ENCODE data around the gene DRAXIN.

The DRAXIN gene

DNA sequence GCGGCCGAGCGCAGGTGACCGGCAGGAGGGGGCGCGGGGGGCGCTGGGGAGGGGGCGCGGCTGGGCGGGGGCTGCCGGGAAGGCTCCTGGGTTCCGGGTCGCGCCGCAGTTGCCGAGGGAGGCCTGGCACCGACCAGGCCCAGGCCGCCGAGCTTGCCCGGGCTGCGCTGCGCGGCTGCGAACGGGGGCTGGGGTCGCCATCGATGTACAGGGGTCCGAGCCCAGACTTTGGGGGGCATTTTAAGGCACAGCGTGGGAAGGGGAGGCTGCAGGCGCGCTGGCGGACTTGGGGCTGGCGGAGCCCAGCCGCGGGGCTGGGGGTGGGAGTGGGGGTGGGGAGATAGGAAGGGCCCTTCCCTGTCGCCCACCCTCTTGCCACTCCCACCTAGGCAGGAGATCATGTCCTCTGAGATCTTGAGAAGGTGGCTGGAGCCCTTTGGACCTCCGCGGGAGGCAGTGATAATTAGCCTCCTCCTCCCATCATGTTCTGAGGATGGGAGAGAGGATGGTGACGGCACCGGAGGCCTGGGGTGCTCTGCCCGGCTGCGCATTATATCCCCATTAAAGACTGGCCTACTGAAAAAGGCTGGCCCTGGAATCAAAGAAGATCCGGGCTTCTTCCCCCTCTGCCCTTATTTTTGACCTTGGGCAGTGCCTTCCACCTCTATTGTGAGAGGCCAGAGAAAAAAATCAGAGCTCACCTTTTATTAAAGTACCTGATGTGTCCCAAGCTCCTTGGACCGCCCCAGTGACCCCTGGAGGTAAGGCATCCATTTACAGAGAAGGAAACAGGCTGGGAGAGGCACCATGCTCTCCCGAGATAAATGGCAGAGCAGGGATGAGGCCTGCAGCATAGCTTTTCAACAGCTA is 36.3 kb upstream of the DRAXIN start:
- DNase-seq (ENCODE audit: low read depth in 3 of 3) = no peak

DNA sequence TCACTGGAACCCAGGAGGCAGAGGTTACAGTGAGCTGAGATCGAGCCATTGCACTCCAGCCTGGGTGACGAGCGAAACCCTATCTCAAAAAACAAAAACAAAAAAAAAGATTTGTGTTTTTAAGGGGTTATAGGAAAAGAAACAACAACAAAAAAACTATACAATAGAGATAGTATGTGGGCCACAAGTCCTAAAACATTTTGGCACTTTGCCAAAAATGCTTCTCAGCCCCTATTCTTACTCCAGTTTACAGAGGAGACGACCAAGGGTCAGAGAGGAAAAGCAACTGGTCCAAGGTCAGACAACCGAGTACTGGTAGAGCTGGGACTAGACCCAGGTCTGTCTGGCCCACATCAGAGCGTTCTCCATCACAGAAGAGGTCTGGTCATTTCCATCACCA is 33.9 kb upstream of the DRAXIN start:
- DNase-seq (ENCODE audit: low read depth in 3 of 3) = no peak

DNA sequence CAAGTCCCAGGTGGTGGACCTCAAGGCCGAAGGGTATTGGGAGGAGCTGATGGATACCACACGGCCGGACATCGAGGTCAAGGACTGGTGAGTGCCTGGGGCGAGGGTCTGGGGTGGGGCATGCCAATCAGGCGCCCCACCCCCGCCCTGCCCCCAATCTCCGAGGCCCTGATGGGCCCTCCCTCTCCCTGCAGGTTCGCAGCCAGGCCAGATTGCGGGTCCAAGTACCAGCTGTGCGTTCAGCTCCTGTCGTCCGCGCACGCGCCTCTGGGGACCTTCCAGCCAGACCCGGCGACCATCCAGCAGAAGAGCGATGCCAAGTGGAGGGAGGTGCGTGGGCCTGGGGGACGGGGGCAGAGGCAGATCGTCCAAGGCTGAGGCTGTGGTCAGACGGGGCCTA is 33.0 kb upstream of the DRAXIN start:
- DNase-seq (ENCODE audit: low read depth in 3 of 3) = no peak

DNA sequence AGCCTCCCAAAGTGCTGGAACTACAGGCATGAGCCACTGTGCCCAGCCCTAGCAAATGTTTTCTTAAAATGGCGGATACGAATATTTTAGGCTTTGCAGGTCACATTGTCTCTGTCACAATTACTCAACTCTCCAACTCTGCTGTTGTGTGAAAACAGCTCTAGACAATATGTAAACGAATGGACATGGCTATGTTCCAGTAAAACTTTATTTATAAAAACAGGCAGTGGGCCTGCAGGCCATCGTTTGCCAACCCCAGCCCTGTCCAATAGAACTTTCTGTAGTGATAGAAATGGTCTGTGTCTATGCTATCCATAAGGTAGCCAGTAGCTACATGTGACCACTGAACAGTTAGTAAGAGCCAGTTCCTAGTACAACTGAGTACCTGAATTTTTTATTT is 31.8 kb upstream of the DRAXIN start:
- no peak for DNase-seq (ENCODE audit: low read depth in 3 of 3)

DNA sequence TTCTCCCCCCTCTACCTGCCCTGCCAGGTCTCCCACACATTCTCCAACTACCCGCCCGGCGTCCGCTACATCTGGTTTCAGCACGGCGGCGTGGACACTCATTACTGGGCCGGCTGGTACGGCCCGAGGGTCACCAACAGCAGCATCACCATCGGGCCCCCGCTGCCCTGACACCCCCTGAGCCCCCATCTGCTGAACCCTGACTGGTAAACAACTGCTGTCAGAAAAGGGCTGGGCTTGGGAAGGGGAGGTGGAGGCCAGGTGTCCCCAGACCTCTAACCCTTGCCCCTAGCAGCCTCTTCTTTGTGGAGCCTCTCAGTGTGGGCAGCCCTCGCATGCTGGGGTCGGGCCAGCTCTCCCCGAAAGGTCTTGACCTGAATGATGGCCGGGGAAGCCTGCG is 30.4 kb upstream of the DRAXIN start:
- no peak for DNase-seq (ENCODE audit: low read depth in 3 of 3)

DNA sequence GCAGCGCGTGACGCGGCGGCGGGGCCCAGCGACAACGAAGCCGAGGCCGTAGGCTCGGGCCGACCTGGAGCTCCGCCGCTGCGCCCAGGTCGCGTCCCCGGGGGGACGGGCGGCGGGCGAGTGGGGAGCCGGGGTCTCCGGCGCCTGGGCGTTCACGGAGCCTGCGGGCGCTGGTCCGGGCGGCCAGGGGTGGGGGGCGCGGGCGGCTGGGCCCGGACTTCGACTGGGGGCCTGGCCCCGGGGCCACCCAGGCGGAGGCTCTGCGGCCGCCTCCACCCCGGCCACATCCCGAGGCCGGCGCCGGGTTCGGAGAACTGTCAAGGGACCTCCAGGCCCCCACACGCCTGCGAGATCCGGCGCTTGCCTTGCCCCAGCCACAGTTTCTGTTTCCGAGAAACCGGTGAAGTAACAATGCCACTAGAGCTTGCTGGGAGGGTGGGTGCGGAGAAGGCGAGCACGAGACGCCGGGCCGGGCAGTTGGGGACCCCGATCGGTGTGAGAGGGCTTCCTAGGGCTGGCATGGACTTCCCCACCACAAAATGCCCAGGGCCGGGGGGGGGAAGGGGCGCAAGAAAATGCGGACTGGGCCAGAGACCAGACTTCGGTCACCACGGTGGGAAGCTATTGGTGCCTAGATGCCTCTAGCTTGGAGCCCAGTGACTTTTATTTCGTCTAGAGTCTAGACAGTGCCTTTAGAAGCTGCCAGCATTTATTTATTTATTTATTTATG is 27.0 kb upstream of the DRAXIN start:
- DNase-seq (ENCODE audit: low read depth in 3 of 3) = peak in 1 of 3 experiments; percentile 47

DNA sequence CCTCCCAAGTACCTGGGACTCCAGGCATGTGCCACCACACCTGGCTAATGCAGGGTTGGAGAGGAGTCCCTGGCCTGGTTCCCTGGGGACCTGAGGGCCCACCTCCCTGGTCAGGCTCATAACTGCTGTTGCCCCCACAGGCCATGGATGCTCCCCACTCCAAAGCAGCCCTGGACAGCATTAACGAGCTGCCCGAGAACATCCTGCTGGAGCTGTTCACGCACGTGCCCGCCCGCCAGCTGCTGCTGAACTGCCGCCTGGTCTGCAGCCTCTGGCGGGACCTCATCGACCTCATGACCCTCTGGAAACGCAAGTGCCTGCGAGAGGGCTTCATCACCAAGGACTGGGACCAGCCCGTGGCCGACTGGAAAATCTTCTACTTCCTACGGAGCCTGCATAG is 23.0 kb upstream of the DRAXIN start:
- no peak for DNase-seq (ENCODE audit: low read depth in 3 of 3)

DNA sequence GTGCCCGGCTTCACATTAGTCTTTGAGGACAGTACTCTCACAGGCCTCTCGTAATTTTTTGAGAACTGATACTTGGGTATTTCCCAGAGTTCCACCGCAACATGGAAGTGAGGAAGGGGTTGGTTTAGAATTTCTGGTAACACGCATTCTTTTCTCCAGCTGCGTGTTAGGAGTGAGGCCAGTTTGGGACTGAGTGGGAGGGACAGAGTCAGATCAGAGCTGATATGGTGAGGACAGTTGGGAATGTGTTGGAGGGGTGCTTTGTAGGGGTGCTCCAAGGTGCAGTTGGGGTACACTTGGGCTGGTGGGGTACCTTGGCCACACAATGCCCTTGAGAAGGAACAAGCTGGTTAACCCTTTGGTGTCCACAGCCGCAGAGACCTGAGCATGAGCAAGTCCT is 20.8 kb upstream of the DRAXIN start:
- no peak for DNase-seq (ENCODE audit: low read depth in 3 of 3)

DNA sequence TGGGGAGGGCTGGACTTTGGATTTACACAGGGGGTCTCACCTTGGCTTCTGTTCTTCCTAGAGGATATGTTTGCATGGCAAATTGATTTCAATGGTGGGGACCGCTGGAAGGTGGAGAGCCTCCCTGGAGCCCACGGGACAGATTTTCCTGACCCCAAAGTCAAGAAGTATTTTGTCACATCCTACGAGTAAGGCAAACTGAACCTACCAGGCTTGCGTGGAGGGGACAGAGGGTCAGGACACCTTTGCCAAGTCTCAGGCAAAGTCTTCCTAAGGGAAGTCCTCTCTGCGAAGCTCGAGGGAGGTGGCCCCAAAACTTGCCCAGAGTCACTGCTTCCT is 20.3 kb upstream of the DRAXIN start:
- no peak for DNase-seq (ENCODE audit: low read depth in 3 of 3)

DNA sequence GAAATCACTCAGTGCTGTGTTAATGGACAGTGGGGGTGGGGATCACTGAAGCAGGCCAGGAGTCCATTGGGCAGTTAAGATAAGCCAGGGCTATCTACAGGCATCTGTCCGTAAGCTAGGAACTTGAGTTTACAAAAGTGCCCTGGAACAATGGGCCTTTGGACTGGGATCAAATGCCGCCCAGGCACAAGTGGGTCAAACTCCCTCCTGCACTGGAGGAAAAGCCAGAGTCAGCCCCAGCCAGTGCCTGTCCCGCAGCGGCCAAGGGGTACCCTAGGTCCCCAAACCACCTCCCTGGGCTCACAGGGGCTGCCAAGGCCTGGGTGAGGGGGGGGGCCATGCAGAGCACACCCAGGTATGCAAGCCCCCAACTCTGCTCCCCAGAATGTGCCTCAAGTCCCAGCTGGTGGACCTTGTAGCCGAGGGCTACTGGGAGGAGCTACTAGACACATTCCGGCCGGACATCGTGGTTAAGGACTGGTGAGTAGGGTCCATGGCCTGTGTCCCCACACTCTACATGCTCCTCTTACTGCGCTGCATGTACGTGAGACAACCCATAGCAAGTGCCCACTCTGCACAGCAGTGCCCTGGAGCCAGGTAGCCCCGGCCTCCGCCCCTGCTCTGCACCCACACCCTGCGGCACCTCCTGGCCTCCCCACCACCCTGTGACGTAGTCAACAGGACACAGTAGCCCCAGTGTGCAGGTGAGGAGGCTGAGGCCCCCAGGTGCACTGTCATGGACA is 19.8 kb upstream of the DRAXIN start:
- DNase-seq (ENCODE audit: low read depth in 3 of 3) = no peak

DNA sequence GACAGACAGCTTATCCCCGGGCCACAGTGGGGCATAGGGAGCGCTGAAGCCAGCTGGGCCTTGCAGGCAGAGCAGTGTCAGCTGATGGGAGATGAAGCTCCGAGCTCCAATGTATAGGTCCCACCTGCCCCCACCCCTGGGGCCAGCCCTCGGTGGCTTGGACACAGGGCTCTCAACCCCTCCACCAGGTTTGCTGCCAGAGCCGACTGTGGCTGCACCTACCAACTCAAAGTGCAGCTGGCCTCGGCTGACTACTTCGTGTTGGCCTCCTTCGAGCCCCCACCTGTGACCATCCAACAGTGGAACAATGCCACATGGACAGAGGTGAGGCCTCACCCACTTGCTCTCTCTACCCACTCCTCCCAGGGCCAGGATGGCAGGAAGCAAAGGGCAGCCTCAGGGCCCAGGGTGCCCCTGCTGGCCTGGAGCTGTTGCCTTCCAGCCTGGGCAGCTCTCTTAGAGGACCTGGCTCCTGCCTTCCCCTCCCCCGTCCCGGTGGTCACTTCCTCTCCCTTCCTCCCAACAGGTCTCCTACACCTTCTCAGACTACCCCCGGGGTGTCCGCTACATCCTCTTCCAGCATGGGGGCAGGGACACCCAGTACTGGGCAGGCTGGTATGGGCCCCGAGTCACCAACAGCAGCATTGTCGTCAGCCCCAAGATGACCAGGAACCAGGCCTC is 18.3 kb upstream of the DRAXIN start:
- no peak for DNase-seq (ENCODE audit: low read depth in 3 of 3)

DNA sequence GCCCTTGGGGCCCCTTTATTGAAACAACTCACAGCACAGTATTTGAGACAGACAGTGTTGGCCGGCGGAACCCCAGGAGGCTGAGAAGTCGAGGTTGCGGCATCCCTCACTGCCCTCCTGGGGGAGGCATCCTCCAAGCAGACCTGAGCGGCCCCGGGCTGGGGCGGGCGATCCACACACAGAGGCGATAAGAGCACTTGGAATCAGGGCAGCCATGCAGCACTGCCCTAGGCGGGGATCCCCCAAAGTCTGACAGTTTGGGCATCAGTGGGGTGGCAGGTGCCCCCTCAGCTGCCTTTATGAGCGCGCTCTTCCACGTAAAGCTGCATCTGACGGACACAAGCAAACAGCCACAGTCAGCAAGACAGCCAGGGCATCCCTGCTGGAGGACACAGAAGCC is 17.0 kb upstream of the DRAXIN start:
- no peak for DNase-seq (ENCODE audit: low read depth in 3 of 3)

DNA sequence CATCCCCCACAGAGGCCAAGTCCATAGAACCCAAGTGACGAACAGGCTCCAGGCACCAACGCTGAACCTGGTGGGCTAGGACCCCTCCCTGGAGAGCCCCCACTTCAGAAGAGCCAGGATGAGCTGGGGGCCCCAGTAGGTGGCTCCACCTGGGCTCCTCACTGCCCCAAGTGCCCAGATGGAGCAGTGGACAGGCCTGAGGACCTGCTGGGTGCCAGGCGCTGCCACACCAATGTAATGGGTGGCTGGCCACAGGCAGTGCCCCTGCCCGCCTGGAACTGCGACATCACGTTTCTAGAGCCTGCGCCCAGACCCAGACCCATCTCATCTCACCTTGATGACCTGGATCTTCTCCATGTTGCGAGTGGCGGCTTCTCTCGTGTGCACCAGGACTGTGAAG is 16.2 kb upstream of the DRAXIN start:
- no peak for DNase-seq (ENCODE audit: low read depth in 3 of 3)

DNA sequence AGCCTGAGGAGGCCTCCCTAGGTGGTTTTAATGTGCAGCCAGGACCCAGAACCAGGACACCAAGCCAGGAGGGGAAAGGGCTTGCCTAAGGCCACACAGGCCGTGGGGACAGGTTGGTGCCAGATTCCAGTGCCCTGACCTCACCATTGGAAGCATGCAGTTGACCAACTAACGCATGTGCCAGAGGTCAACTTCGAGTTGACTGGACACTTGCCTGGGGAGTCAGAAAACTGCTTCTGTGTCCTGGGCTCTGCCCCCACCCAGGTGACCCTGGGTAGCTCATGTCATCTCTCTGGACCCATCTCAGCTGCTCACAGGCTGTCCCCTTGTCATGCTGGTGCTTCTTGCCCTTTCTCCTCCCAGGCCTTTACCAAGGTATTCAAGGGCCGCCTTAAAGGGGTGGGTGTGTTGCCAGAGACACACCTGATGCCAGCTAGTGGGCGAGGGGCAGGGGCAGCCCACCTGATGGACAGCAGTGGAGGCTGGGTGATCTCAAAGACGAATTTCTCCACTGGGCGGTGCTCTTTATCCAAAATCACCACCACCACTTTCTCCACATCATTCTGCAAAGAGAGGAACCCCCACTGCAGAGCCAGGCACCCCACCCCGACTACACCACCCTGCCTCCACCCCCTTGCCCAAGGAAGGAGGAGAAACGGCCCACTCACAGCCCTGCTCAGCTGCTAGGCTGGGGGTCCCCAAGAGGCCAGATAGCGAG is 15.0 kb upstream of the DRAXIN start:
- DNase-seq (ENCODE audit: low read depth in 3 of 3) = no peak

DNA sequence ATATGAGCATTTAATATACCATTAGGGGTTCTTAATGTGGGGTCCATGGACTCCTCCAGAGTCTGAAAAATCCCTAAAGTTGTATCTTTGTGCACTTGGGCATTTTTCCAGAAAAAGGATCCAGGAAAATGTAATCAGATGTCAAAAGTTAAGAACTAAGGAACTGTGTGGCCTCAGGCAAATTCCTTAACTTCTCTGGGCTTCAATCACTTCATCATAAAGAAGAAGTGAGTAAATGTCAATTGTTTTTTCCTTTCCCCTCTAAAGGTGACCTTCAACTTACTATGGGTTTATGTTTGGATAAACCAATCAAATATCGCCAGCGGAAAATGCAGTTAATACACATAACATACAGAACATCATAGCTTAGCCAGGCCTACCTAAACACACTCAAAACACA is 13.1 kb upstream of the DRAXIN start:
- DNase-seq (ENCODE audit: low read depth in 3 of 3) = no peak

DNA sequence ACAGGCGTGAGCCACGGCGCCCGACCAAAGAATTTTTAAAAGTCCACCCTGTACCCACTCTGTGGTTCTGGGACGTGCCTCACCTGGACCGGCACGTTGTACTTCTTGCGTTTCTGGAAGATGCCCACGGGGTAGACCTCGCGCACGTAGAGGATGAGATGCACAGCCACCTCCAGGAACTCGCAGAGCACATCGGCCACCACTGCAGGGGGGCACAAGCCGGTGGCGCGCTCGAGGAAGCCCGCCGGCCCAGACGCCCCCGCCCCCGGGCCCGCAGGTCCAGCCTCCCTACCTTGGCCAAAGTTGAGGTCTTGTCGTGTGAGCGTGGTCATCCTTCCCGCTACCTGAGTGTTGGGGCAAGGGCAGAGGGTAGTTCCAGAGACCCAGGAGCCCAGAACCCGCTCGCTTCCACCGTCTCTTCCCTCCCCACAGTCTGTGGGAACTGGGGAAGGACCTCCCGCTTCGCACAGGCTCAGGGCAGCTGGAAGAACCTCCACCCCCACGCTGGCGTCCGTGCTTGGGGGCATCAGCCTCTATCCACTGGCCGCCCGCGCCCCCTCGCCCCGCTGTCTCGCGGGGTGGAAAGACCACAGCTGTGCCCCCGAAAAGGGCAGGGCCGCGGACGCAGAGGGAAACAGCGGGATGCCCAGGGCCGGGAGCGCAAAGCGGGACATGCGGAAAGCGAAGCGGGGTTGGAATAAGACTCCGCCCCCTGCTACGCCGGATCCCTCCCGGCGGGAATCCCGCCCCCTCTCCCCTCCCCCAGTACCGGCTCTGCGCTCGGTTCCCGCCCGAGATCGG is 11.0 kb upstream of the DRAXIN start:
- DNase-seq (ENCODE audit: low read depth in 3 of 3) = no peak

DNA sequence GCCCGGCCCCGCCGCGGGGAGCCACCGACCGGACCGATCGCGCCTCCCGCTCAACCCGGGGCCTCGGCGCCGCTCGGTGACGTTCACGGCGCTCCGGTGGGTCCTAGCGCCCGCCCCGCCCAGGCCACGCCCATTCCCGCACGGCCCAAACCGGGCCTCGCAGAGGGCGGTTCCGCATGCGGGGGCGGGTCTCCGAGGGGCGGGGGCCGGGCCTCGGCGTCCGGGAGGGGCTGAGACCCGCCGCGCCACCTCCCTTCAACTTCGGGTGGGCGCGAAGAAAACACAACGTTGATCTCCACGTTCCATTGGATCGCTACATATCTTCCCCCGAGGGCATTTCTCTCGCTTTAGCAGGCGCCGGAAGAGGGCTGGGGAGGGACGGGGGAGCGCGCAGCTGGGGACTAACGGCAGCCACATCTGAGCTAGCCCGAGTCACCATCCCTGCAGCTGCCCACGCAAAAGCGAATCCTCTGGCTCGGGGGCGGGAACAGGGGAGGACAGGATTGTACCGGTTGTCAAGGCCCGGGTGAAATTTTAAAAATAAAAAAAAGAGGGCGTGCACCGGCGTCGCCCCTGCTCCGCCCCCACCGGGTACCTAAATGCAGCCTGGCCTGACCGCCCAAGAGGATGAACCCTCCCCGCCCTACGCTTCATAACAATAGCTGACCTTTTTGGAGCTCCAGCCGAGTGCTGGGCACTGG is 10.3 kb upstream of the DRAXIN start, which contains the start of gene MAD2L2:
TSS of gene MAD2L2 (minus strand) at position 78 of the 701 bp plus-strand sequence. CDS start 547 bp downstream, outside the sequence.
- peak; percentile 77 to 91 (median 82) for DNase-seq (ENCODE audit: low read depth in 3 of 3)

DNA sequence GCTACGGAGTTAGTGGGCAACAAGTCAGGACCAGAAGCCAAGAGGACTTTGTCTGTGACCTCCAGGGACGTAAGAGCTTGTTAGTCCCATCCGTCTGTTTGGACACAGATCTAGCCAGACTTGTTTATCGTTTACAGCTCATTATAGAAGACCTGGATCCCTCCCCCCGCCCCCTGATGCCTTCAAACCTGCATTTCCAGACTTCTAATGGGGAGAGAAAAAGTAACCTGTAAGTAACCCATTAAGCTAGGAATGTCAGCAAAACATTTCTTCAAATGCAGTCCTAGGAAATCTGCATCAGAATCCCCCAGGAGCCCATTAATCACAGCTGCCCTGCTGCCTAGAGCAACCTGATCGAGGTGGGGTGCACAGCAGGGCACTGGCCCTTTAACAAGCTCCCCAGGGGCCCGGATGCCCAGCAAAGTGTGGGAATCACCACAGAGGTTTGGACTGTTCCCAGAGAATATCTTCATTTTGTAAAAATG is 9.2 kb upstream of the DRAXIN start:
- DNase-seq (ENCODE audit: low read depth in 3 of 3) = no peak

DNA sequence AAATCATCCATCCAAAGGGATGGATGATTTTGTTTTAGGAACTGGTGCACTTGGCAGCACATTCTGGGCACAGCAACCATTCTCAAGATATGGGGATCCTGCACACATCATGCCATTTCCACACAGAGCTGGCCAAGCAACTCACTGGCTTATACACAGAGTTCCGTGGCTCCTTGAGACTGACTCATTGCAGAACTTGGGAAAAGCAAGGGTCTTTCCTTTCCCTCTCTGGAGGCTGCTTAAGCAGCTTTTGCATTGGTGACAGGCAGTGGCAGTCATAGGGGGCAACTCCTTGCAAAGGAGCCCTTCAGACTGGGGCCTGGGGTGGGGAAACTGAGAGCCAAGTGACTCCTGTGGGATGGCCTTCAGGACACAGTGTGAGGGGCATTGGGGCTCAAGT is 8.7 kb upstream of the DRAXIN start:
- DNase-seq (ENCODE audit: low read depth in 3 of 3) = no peak

DNA sequence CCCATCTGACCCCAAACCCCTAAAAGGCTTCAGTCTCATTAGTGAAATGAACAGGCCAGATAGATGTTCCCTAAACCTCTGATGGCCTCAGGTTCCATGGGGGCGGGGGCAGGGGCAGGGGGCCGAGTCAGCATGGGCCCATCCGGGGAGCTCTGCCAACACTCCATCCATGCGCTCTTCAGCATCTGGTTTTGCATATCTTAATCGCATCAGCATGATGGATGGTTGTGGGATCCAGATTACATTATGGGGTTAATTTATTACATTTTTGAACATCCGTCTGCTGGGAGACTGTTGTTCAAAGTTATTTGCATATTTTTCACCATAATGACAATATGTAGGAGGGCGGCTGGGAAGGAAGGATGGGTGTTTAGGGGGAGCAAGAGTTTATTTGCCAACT is 7.4 kb upstream of the DRAXIN start:
- DNase-seq (ENCODE audit: low read depth in 3 of 3) = no peak

All from stimulated activated CD4-positive, alpha-beta T cell treated with anti-CD3 and anti-CD28 coated beads, TNF-alpha, amount 100 ng/mL, for 24 hours (primary cell).